CD14-positive monocyte (primary cell): ENCODE data around the gene PRR30. TPM values are rescaled to one million over a fixed set of nuclear protein-coding genes. Genes with fewer than 3 reads are reported as not detected.

Experiments used
- DNase-seq, 3 donors: peaks; one replicate each; pipeline ENCODE4 v3.0.0-alpha.2; 2011 to 2022
- H2AFZ ChIP-seq: 2 replicates; pipeline ENCODE4 v1.6.0; 2012; ENCODE audit warnings: mild to moderate bottlenecking, low read depth, low read length, inconsistent platforms; ENCODE audit not compliant: insufficient read depth, poor library complexity, severe bottlenecking
- H3K27ac ChIP-seq, 2 donors: 1 replicate in 1 of 2; 2 replicates in 1 of 2; pipeline ENCODE4 v1.5.1; 2012 to 2013; ENCODE audit warnings: low read length in 2 of 2, control low read depth in 1 of 2, inconsistent platforms in 1 of 2, low read depth in 1 of 2, mild to moderate bottlenecking in 1 of 2
- H3K27me3 ChIP-seq, 2 donors: one replicate each; pipeline versions ENCODE4 v1.6.0 to v1.6.1; 2011 to 2013; ENCODE audit warnings: low read length in 2 of 2; ENCODE audit not compliant: control insufficient read depth in 2 of 2, insufficient read depth in 2 of 2
- H3K36me3 ChIP-seq, 2 donors: replicated peaks in 1 of 2; 1 replicate in 1 of 2; 2 replicates in 1 of 2; pipeline versions ENCODE4 v1.5.1 to v1.6.1; 2012 to 2013; ENCODE audit warnings: low read length in 2 of 2, control low read depth in 1 of 2, inconsistent platforms in 1 of 2, mild to moderate bottlenecking in 1 of 2; ENCODE audit not compliant: insufficient read depth in 2 of 2, control insufficient read depth in 1 of 2
- H3K4me1 ChIP-seq, 2 donors: 1 replicate in 1 of 2; 2 replicates in 1 of 2; pipeline versions ENCODE4 v1.5.1 to v1.6.1; 2012 to 2013; ENCODE audit warnings: low read length in 2 of 2, control low read depth in 1 of 2, inconsistent platforms in 1 of 2, mild to moderate bottlenecking in 1 of 2, moderate library complexity in 1 of 2; ENCODE audit not compliant: insufficient read depth in 2 of 2, control insufficient read depth in 1 of 2
- H3K4me2 ChIP-seq: replicated peaks from 2 replicates; pipeline ENCODE3; 2012; ENCODE audit warnings: low read length, moderate library complexity, mild to moderate bottlenecking; ENCODE audit not compliant: poor library complexity, severe bottlenecking; ENCODE audit errors: extremely low read depth
- H3K4me3 ChIP-seq, 3 experiments: fragments of 200-600 bp in 1 of 3; sonication (generic) in 1 of 3; replicated peaks in 1 of 3; 1 replicate in 2 of 3; 2 replicates in 1 of 3; pipeline ENCODE4 v1.5.1; 2011 to 2013; ENCODE audit warnings: low read length in 3 of 3, mild to moderate bottlenecking in 3 of 3, control low read depth in 2 of 3, low read depth in 2 of 3, inconsistent platforms in 1 of 3, moderate library complexity in 1 of 3
- H3K79me2 ChIP-seq: 2 replicates; pipeline ENCODE4 v1.6.0; 2012; ENCODE audit warnings: mild to moderate bottlenecking, control low read depth, inconsistent platforms, low read length, moderate library complexity; ENCODE audit not compliant: insufficient read depth
- H3K9ac ChIP-seq: 2 replicates; pipeline ENCODE4 v1.6.0; 2017; ENCODE audit warnings: low read length, mild to moderate bottlenecking; ENCODE audit not compliant: insufficient read depth, poor library complexity, severe bottlenecking
- H3K9me3 ChIP-seq, 2 donors: replicated peaks in 1 of 2; 1 replicate in 1 of 2; 2 replicates in 1 of 2; pipeline versions ENCODE4 v1.5.1 to v1.6.1; 2012 to 2013; ENCODE audit warnings: low read length in 2 of 2, control low read depth in 1 of 2; ENCODE audit not compliant: control insufficient read depth in 1 of 2, insufficient read depth in 1 of 2
- H4K20me1 ChIP-seq: 2 replicates; pipeline ENCODE4 v1.6.0; 2012; ENCODE audit warnings: mild to moderate bottlenecking, low read length, control low read depth, moderate library complexity; ENCODE audit not compliant: insufficient read depth
- H3K27ac Mint-ChIP-seq, 7 donors: one replicate each; pipeline ENCODE4 v1.8.0; 2020; ENCODE audit warnings: mild to moderate bottlenecking in 7 of 7, mixed read lengths in 7 of 7, moderate library complexity in 6 of 7, inconsistent platforms in 2 of 7
- H3K27me3 Mint-ChIP-seq, 3 donors: one replicate each; pipeline ENCODE4 v1.8.0; 2021 to 2022; ENCODE audit warnings: low read depth in 3 of 3, mild to moderate bottlenecking in 3 of 3, mixed read lengths in 3 of 3, moderate library complexity in 3 of 3, inconsistent platforms in 1 of 3
- H3K36me3 Mint-ChIP-seq, 2 donors: one replicate each; pipeline ENCODE4 v1.8.0; 2020; ENCODE audit warnings: mixed read lengths in 2 of 2, inconsistent platforms in 1 of 2, mild to moderate bottlenecking in 1 of 2
- H3K4me1 Mint-ChIP-seq: one replicate; pipeline ENCODE4 v1.8.0; 2020; ENCODE audit warnings: mild to moderate bottlenecking, mixed read lengths
- H3K4me3 Mint-ChIP-seq, 2 donors: one replicate each; pipeline ENCODE4 v1.8.0; 2020; ENCODE audit warnings: mild to moderate bottlenecking in 2 of 2, mixed read lengths in 2 of 2, moderate library complexity in 1 of 2
- H3K9me3 Mint-ChIP-seq, 7 donors: one replicate each; pipeline ENCODE4 v1.8.0; 2020 to 2022; ENCODE audit warnings: mixed read lengths in 7 of 7, mild to moderate bottlenecking in 6 of 7, moderate library complexity in 6 of 7, inconsistent platforms in 2 of 7
- CTCF ChIP-seq: fragments of 200-600 bp; IDR thresholded peaks from one replicate; pipeline ENCODE4 v1.8.0; 2022; ENCODE audit warnings: antibody characterized with exemption, mild to moderate bottlenecking
- WGBS: methylation state at CpG from one replicate; pipeline ENCODE4 v1.1.5; 2013; ENCODE audit warnings: missing lambda C conversion rate; ENCODE audit not compliant: insufficient coverage; 5-methylcytosine and 5-hydroxymethylcytosine counted together
- intact Hi-C, 2 donors: fragments of 100-400 bp; cut with micrococcal nuclease; formaldehyde crosslinking; loops; one replicate each; pipeline versions ENCODE4 v1.15.0 to v1.15.1; 2023
- polyA plus RNA-seq, 3 donors: library from polyadenylated mRNA; depleted of rRNA in 1 of 3; unstranded in 2 of 3; stranded (reverse) in 1 of 3; fragments of 300-500 nt in 2 of 3; fragments of >200 nt in 1 of 3; fragmentation: Illumina TruSeq in 2 of 3; gene quantifications; 1 replicate in 2 of 3; 2 replicates in 1 of 3; pipeline ENCODE4 v1.2.3, GENCODE V29; 2012 to 2021

Gene PRR30
- polyA plus RNA-seq, 3 donors: not detected

GRCh38 chr2:27185331-27186026, 46.3 kb upstream of the PRR30 start:
- intact Hi-C loops: no loop called here
- peak overlapping the region in 1 of 7 donors; percentile 38 for H3K27ac Mint-ChIP-seq
- peak in 2 of 3 donors; percentile 10 to 18 for DNase-seq
- H3K36me3 Mint-ChIP-seq: no peaks in the 10 kb centered on the region
- H3K4me3 ChIP-seq: no peak overlapping the region
- no peaks in the 10 kb centered on the region for H3K9me3 ChIP-seq
- 67% methylated on average over 3 of the region's 6 CpGs for WGBS
- peaks cover 2% of the 10 kb centered on the region for H3K4me1 Mint-ChIP-seq
- H3K27me3 Mint-ChIP-seq: peaks cover 3 to 10% (median 4%) of the 10 kb centered on the region in 3 donors
- H3K4me3 Mint-ChIP-seq: no peak overlapping the region
- H3K27ac ChIP-seq: no peak overlapping the region
- H3K9ac ChIP-seq: no peak overlapping the region
- no peaks in the 10 kb centered on the region for H3K36me3 ChIP-seq
- H3K9me3 Mint-ChIP-seq: peaks cover 0 to 2% (median 0%) of the 10 kb centered on the region in 7 donors
- H2AFZ ChIP-seq: peak overlapping the region; percentile 51
- no peak overlapping the region for H3K4me2 ChIP-seq
- TF ChIP-seq CTCF: no peak
- no peaks in the 10 kb centered on the region for H4K20me1 ChIP-seq
- no peaks in the 10 kb centered on the region for H3K79me2 ChIP-seq
- no peaks in the 10 kb centered on the region for H3K4me1 ChIP-seq
- no peaks in the 10 kb centered on the region for H3K27me3 ChIP-seq

GRCh38 chr2:27184115-27184514, 44.9 kb upstream of the PRR30 start:
- no peaks in the 10 kb centered on the region for H3K9me3 ChIP-seq
- no peaks in the 10 kb centered on the region for H3K79me2 ChIP-seq
- H3K4me3 ChIP-seq: no peak overlapping the region
- peaks cover 0 to 1% (median 0%) of the 10 kb centered on the region in 7 donors for H3K9me3 Mint-ChIP-seq
- H3K4me1 ChIP-seq: no peaks in the 10 kb centered on the region
- H3K9ac ChIP-seq: no peak overlapping the region
- TF ChIP-seq CTCF: no peak
- no peak overlapping the region for H3K4me3 Mint-ChIP-seq
- H2AFZ ChIP-seq: no peak overlapping the region
- WGBS: 100% methylated on average over 1 of the region's 4 CpGs
- no peaks in the 10 kb centered on the region for H3K27me3 ChIP-seq
- H3K27ac Mint-ChIP-seq: no peak overlapping the region
- no peaks in the 10 kb centered on the region for H3K36me3 Mint-ChIP-seq
- H3K4me2 ChIP-seq: no peak overlapping the region
- peaks cover 2% of the 10 kb centered on the region for H3K4me1 Mint-ChIP-seq
- H3K27ac ChIP-seq: no peak overlapping the region
- no peaks in the 10 kb centered on the region for H4K20me1 ChIP-seq
- peaks cover 3 to 10% (median 7%) of the 10 kb centered on the region in 3 donors for H3K27me3 Mint-ChIP-seq
- no peaks in the 10 kb centered on the region for H3K36me3 ChIP-seq
- no peak for DNase-seq
- intact Hi-C loops: no loop called here
